Activated CD4-positive, CD25-positive, alpha-beta regulatory T cell (primary cell): ENCODE data around the gene ISOC2.
"Not testable (repeated sequence)": the region's sequence is repeated elsewhere in the genome, so short reads cannot be mapped to it uniquely, and the experiment has no call there.

ENCODE experiments used
- DNase-seq, 4 experiments: peaks; one replicate each; lab custom pipeline; 2025; lab: John Stamatoyannopoulos, UW

Gene ISOC2

DNA sequence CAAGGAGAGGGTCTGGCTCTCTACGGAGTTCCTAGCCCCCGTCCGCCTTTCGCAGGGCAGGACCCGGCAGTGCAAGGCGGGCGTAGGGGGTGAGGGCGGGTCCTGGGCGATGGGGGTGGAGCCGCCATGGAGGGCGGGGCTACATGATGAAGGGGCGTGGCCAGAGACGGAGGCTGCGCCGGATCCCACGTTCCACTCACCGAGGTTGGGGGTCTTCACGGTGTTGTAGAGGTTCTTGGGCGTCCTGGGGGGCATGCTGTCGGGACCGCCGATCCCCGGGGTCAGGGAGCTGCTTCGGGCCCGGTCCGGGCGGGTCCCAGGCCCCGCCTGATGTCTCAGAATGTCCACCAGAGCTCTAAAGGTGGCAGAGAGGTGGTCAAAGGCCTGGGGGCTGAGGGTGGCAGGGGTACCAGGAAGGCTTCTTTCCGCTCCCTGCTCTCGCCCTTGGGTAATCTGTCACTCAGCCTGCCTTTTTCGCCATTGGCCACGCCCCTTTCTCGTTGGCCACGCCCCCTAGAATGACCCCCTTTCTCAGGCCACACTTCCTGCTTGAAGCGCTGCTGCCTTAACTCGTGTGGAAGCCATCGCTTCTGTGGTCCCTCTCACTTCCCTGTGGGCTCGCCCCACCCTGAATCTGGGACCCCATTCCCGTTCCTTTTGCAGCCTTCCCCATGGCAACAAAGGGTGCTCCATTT lies 20.9 kb downstream of the ISOC2 start:
- no peak for DNase-seq

GRCh38 chr19:55439052-55439451 lies 22.4 kb downstream of the ISOC2 start:
- no peak for DNase-seq

GRCh38 chr19:55437410-55437809 lies 24.0 kb downstream of the ISOC2 start:
- no peak for DNase-seq

DNA sequence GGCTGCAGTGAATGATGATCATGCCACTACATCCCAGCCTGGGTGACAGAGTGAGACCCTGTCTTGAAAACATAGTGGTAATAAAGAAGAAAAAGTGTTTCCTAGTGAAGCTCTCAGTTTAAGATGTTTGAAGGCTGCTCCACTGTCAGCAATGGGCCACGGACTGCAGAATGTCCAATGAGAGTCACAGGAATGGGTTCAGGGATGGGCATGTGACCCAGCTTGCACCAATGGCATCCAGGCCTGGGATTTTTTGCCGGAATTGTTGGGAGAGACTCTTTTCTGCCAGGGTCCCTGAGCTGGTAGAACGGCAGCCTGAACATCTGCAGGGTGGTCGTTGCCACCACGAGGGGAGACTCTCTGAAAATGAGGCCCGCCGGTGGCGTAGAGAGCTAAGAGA lies 24.6 kb downstream of the ISOC2 start:
- no peak for DNase-seq

GRCh38 chr19:55435020-55435419 lies 26.4 kb downstream of the ISOC2 start:
- no peak for DNase-seq

DNA sequence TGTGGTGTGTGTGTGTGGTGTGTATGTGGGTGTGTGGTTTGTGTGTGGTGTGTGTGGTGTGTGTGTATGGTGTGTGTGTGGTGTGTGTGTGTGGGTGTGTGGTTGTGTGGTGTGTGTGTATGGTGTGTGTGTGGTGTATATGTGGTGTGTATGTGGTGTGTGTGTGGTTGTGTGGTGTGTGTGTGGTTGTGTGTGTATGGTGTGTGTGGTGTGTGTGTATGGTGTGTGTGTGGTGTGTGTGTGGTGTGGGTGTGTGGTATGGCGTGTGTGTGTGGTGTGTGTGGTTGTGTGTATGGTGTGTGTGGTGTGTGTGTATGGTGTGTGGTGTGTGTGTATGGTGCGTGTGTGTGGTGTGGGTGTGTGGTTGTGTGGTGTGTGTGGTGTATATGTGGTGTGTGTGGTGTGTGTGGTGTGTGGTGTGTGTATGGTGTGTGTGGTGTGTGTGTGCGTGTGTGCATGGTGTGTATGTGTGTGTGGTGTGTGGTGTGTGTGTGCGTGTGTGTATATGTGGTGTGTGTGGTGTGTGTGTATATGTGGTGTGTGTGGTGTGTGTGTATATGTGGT lies 27.0 kb downstream of the ISOC2 start:
- no peak for DNase-seq

- DNase-seq = no peak
Measured at GRCh38 chr19:55433292-55433691, 28.1 kb downstream of the ISOC2 start.

GRCh38 chr19:55432241-55432959 lies 29.0 kb downstream of the ISOC2 start:
- DNase-seq = no peak

GRCh38 chr19:55431183-55431582 lies 30.3 kb downstream of the ISOC2 start:
- no peak for DNase-seq

DNA sequence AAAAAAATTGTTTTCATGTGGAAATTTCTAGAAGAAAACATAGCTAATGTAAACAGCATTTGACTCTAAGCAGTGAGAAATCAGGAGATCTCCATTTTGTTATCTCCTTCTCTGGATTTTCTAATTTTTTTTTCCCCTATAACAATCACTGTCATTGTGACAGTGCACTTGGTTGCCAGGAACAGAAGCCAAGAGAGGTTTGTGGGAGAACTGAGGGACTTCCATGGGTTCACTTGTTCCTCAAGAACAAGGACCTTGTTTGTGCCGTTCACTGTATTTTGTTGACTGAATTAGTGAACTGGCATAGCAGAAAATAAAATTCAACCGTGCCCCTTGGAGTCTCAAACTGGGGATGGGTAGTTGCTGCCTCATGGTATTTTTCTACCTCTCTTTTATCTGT lies 35.4 kb downstream of the ISOC2 start:
- DNase-seq = no peak

- no peak for DNase-seq
Measured at GRCh38 chr19:55424518-55424917, 36.9 kb downstream of the ISOC2 start.

DNA sequence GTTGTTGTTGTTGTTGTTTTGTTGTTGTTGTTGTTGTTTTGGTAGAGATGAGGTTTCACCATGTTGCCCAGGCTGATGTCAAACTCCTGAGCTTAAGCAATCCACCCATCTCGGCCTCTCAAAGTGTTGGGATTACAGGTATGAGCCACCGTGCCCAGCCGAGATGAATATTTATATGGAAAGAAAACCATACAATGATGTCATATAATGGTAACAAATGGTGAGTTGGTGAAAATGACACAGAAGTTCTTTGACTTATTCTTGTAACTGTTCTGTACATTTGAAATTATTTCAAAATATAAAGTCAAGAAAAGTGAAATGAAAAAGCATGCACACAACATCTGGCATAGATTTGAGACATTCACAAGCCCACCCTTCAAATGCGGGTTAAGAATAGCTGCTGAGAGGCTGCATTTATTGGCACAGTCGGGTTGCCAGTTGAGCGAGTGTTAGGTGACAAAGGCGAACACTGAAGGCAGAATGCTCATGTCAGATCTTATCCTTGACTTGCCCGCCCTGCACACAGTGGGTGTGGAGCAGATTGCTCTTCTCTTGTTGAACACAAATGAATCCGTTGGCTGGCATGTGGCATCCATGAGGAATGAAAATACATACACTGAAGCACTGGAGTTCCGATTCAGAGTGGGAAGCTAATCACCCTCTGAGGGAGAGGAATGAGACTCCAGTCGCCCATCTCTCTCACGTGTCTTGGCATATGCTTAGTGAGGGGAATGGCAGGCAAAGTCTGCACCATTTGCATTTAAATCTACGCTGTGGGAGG lies 38.0 kb downstream of the ISOC2 start:
- DNase-seq = no peak

DNA sequence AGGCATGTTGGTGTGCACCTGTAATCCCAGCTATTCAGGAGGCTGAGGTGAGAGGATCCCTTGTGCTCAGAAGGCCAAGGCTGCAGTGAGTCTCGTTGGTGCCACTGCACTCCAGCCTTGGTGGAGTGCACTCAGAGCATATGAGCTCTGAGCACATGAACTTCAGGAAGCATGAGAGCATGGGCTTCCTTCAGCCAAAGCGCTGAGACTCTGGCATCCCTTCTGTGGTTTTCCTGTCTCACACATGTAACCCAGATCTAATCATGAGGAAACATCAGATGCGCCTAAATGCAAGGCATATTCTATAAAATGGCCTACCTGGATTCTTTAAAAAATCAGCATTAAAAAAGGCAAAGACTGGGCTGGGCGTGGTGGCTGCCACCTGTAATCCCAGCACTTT lies 40.2 kb downstream of the ISOC2 start:
- DNase-seq = not testable (repeated sequence)

DNA sequence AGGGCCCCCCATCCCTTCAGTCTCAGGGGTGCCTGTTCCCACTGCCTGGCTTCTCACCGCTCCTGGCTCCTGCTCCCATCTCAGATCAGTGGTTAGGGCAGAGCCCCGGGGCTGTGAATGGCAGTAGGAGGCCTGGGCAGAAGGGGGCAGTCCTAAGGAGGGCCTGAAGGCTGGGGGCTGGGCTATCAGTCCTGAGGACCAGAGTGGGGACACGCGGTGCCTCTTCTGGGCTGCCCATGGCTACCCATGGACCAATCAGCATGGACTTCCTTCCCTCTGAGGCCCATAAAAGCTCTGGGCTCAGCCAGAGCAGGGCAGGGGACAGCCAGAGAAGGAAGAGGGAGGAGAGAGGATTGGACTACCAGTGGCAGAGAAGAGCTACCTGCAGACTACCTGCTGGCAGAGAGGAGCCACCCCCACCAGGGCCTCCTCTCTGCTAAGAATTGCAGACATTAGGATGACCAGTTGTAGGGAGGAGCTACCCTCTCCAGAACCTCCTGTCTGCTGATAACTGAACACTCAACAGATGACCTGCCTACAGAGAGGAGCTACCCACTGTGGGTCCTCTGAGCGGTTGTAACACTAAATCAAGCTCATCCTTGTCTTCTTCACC lies 41.7 kb downstream of the ISOC2 start:
- no peak for DNase-seq

- no peak for DNase-seq
Measured at GRCh38 chr19:55419103-55419502, 42.3 kb downstream of the ISOC2 start.

DNA sequence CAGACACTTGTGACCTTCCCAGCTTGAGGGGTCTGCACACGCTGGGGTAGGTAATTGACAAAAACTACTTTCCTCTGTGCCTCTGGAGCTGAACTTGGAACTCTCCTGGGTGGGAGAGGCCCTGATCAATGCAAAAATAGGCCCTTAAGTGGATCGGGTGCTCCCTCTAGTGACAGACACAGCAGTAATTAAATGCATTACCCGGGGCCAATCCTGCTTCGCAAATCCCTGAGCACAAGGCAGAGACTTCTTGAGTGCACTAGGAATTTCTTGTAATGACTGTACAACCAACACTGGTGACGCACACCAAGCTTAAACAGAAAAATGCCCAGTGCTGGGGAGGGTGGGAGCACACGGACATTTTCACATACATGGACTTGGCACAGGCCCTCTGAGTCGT lies 43.3 kb downstream of the ISOC2 start:
- peak in 3 of 4 experiments; percentile 8 to 14 (median 14) for DNase-seq

- no peak for DNase-seq
Measured at GRCh38 chr19:55410168-55410567, 51.3 kb downstream of the ISOC2 start.

- DNase-seq = not testable (repeated sequence)
Measured at GRCh38 chr19:55409179-55409578, 52.3 kb downstream of the ISOC2 start.

DNA sequence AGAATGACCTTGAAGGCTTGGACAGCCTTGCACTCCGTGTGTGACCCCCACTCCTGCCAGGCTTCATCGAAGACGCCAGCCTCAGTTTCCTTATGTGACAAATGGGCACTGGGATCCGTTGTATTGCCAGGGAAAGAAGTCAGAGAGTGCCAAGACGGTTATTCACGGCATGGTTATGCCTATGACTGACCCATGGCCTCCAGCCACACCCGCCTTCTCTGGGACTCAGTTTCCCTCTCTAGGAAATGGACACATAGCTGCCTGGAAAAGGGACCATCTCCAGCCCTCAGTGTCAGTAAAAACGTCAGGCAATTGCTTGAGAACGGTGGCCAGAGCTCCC lies 52.9 kb downstream of the ISOC2 start:
- DNase-seq = no peak

DNA sequence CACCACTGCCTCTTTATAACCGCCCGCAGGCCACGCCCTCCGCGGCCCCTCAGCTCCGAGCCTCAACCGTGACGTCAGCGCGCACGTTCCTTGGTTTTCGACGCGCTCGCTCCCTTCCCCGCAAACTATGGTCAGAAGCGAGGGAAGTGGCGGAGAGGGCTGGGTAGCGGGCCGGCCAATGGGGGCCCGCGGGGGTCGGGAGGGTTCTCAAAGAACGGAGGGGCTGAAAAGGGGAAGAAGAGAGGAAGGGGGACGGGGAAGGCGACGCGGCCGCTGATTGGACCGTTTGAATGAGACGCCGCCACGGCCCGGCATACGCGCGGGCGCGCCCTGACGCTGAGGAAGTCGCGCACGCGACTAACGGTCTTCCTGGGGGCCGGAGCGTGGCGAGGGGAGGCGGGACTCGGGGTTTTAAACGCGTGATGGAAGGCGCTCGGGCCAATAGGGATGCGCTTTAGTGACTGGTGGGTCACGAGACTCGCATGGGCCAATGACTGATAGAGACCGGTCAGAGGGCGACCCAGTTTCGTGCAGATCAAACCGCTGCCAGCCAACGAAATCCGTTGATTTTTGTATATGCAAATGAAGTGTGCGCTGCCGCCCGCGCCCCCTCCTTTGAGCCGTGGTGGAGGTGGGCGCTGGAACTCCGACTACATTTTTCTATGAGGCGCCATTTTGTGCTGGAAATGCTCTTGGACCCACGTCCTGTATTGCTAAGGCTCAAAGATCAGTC lies 53.5 kb downstream of the ISOC2 start:
- DNase-seq = peak; percentile 90 to 95 (median 93)

DNA sequence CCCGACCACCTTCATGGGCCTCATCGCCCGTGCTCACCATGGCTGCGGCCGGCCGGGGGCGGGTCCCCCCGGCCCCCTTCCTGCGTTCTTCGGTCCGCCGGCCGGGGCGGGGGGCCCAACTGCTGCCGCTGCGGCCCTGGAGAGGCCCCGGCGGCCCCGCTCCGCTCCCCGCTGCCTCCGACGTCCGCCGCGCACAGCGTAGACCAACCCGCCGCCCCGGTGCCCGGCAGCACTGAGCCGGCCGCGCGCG lies 54.0 kb downstream of the ISOC2 start, which contains the start of gene UBE2S:
UBE2S (minus strand) TSS at position 239 of the 250 bp plus-strand sequence; CDS start at position 40, 199 bp downstream.
- DNase-seq = not testable (repeated sequence)
